GM18858 (cell line): ENCODE data around the gene MTA1.

ENCODE experiments used
- ATAC-seq: cut with Tn5 transposase; IDR thresholded peaks from one replicate; pipeline ENCODE4 v1.9.1; 2021; ENCODE audit not compliant: unreplicated experiment

MTA1 gene

DNA sequence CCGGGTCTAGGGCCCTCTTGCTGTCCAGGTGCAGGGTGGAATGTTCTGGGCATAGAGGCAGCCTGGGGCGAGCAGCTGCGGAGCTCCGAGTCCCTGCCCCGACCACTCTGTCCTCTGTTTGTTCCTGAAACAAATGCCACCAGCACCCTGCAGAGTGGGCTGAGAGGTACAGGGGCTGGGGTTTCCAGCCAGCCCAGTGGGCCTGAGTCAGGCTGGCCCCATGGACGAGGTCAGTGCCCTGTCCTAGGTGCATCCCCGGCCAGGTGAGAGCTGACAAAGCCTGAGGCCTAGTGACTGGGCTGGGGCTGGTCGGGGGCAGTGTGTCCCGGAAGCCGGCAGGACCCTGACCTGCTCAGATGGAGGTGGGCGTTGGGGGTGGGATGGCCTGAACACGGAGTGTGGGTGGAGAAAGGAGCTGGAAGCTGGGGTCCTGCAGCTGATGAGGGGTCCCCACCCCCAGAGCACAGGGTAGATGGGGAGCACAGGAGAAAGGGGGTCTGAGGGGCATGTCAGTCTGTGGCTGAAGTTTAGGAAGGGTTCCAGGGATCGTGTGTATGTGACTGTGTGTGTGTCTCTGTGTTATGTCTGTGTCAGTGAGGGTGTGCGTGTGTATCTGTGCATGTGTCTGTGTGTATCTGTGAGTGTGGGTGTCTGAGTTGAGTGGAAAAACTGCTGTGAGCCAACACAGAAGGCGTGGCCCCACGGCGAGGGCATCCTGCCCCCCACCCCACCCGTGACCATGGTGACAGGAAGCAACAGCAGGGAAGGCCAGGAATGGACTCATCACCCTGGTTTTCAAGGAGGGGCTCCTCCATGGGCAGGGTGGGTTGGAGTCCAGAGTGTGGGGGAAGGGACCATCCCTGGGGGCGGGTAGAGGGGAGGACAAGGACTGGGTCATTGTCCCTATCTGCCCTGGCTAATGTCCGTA lies 64.7 kb downstream of the MTA1 start:
- ATAC-seq: no peak

DNA sequence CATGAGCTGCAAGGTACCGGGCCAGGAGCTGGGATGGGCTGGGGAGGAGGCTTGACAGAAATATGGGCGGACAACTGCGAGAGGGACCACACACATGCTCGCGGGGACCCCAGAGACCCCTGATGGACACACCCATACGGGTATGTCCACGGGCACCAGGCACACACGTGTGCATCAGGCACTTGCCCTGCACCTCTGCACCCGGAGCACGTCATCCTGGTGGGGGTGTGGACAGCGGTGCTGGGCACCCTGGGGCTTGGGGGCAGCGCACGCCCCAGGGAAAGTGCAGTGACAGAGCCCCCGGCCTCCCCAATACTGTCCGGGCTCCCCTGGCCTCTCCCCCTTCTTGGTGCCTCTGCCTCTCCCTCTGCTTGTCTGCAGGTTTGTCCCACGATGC lies 65.4 kb downstream of the MTA1 start:
- ATAC-seq: no peak

DNA sequence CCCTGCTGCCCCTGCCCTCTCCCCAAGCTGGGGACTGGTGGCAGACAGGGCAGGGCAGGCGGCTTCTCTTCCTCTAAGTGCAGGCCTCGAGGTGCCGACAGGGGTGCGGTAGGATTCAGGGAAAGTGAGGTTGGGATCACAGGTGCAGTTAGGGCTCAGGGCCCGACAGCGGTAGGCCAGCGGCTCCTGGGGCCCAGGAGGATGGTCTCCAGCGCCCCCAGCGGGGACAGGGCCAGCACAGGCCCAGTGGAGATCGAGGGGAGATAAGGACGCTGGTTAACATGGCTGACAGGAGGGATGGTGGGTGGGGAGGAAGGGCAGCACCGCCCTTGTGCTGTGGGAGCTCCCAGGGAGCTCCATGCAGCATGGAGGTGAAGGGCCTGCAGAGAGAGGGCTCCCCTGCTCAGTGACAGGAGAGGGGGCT lies 66.1 kb downstream of the MTA1 start:
- ATAC-seq: no peak

DNA sequence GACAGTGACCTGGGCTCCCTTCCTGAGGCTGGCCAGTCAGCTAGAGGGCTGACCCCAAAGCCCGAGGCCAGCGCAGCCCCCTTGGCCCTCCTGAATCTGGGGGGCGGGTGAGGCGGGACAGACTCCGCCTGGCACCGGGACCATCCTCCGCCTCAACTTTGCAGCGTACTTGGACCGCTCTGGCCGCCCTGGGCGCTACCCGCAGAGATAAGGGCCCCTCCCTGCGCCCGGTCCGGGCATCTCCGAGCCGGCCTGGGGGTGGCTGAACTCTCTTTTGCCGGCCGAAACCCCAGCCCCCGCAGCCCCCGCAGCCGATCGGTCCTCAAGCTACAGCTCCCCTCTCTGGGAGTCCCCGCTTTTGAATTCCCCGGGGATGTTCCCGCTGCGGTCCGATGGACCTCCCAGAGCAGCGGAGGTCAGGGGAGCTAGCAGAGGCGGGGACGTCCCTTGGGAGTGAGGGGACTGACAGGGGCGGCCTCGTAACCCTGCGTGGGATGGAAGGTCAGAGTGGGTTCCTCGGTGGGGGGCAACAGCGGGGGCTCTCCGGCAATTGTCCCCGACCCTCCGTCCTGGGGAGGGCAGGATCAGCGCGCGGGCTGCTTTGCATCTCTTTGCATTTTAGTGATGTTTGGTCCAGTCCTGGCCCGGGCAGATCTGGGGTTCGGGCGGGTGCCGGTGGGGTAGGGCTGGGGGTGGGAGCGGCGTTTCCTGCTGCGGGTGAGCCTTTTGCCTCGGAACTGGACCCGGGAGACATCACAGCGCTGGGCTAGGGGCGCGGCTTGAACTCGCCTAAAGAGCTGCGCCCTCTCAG lies 66.7 kb downstream of the MTA1 start, which contains the start of gene CRIP1:
CRIP1 (plus strand) TSS at position 724 of the 811 bp plus-strand sequence. CDS start 374 bp downstream, outside the sequence.
- no peak for ATAC-seq

DNA sequence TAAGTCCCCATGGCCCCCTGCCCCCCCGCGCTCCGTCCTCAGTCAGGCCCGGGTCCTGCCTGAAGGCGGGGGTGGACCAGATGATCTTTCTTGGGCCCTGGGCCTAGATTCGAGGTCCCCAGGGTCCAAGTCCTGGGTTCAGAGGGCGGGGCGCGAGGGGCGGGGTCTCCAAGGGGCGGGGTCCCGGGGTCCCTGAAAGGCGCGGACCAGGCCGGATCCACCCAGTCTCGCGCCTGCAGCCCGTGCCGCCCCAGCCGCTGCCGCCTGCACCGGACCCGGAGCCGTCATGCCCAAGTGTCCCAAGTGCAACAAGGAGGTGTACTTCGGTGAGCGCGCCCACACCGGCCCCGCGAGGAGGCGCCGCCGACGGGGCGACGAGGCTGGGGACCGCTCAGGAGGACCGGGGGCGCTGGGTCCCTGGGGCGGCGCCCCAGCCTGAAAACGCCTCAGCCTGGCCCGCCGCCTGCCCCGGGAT lies 67.4 kb downstream of the MTA1 start:
- no peak for ATAC-seq

DNA sequence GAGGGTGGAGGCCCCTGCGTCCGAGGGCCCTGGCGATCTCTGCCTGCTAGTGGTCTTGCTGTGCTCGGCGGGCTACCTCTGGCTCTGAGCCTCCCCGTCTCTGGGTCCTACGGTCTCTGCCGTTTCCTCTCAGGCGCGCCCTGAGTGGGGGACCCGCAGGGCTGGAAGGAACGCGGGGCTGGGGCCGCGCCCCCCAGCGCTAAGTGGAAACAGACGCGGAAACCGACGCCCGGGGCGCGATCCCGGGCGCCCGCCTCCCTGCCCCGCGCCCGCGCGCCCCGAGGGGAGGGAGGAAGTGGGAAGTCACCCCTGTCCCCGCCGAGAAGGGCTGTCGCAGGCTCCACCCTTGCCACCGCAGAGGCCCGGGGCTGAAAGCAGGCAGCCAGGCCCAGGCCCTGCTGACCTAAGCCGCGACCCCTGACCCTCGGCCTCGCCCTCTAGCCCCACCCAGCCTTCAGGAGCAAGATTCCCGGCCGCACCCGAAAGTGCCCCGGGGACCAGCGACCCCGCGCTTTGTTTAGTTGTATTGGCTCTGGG lies 67.9 kb downstream of the MTA1 start:
- ATAC-seq: no peak

DNA sequence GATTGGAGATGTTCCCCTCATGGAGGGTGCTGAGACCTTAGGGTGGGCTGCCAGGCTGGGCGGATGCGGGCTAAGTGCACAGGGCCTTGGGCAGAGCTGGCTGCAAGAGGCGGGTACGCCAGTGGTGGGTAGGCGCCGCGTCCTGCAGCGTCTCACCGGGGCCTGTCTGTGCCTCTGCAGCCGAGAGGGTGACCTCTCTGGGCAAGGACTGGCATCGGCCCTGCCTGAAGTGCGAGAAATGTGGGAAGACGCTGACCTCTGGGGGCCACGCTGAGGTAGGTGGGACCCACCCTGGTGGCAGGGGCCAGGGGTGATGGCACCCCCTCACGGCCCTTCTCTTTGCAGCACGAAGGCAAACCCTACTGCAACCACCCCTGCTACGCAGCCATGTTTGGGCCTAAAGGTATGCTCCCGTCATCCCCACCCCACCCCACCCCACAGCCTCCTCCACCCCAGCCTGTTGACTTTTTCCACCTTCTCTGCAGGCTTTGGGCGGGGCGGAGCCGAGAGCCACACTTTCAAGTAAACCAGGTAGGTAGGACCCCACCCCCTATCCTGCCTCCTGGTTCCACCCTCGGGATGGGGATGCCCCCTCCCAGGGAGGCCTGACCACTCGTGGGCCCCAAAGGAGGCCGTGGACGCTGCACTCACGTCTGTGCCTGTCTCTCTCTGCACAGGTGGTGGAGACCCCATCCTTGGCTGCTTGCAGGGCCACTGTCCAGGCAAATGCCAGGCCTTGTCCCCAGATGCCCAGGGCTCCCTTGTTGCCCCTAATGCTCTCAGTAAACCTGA lies 68.6 kb downstream of the MTA1 start:
- ATAC-seq: no peak

DNA sequence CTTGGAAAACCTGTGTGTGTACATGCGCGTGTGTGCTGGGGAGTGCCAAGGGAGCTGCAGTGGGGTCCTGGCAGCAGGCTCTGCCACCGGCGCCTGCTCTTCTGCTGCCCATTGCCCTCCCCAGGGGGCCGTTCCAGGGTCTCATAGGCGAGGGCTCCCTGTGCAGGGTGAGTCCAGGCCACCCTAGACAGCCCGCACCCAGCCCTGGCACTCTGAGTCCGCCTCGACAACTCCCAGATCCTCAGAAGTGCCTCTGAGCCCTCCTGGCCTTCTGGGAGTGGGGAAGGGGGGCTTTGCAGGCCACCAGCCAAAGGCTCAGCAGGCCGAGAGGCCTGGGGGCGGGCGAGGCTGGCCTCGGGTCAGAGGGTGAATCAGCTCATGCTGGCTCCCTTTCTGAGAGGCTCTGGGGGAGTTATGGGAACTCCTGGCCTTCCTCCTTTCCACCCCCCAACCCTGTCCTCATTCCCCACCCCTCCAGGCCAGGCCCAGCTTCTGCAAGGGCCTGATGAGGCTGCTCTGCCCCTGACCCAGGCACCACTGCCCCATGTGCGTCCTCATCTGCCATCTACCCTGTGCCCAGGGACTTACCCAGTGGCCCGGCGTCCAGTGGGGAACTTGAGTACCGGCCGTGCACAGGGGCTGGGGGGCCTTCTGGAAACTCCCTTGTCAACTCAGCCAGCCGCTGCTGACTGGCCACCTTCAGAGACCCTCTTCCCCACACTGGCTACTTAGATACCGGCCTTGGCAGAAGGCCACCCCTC lies 69.3 kb downstream of the MTA1 start:
- ATAC-seq: no peak

DNA sequence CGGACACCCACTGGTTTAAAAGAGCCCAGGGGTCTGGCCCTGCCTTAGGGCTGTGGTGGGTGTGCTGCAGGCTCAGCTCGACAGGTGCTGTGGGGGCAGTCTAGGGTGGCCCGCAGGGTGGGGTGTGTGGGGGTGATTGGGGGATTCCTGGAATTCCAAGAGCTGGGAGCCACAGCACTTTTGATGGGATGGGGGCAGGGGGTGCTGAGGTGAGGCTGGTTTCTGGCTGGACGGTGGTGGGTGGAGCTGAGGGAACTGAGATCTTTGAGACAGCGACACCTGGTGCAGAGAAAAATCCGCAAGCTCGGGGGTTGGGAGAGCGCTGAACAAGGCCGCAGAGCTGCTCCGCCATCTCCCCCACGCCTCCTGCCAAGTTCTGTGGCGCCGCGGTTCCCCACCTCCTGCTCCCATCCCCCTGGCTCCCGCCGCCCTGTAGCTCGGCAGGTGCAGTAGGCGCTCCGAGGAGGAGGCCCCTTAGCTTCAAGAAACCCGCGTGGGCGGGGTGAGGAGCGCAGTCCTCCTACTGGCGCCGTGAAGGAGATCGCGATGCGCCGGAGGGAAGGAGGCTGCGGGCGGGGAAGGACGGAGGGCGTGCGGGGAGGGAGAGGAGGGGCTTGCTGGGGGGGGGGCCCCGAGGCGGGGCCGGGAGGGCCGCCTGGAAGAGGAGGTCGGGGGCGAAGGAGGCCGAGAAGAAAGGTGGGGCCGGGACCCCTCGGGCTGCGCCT lies 70.1 kb downstream of the MTA1 start:
- ATAC-seq: no peak

DNA sequence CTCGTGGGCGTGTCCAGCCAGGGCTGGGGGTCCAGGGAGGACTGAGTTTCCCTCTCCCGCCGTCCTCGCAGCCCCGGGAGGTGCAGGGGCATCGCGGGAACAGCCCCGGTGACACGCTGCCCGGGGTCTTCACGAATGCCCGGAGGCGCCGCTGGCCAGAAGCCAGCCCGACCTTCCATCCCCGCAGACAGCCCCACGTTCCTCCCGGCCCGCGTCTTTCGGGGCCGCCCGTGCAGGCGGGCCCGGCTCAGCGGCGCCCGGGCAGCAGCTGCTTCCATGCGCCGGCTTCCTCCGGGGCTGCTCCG lies 70.6 kb downstream of the MTA1 start:
- ATAC-seq: peak; percentile 3

DNA sequence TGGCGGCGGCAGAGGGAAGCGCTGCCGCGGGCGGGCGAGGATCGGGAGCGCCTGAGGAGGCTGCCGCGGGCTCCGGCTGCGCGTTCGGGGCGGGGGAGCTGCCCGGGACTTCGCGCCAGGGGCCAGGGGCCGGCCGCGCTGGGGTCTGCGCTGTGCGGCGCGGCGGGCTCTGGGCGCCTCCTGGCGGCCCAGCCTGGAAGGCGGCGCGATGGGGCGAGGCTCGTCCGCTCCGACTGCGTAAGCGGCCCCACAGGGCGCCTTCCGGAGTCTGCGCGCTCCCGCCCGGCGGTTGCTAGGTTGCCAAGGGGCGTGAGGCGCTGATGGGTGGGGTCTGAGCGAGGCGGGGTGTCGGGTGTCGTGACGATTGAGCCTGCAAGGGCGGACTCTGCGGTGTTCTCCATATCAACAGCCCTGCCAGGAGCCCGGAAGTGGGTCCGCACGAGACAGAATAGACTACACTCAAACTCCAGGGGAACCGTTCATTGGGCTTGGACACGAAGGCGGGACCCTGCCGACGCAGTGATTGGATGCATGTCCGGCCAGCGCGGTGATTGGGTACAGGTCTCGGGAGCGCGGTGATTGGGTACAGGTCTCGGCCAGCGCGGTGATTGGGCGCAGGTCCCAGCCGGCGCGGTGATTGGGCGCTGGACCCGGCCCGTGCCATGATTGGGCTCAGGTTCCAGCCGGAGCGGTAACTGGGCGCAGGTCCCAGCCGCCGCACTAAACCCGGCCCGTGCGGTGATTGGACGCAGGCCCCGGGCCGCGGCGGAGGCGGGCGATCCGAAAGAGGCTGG lies 71.1 kb downstream of the MTA1 start, which contains the start of gene TEDC1:
TEDC1 (plus strand) TSS at position 675 of the 794 bp plus-strand sequence. CDS start 130 bp downstream, outside the sequence.
- ATAC-seq: peak; percentile 59

DNA sequence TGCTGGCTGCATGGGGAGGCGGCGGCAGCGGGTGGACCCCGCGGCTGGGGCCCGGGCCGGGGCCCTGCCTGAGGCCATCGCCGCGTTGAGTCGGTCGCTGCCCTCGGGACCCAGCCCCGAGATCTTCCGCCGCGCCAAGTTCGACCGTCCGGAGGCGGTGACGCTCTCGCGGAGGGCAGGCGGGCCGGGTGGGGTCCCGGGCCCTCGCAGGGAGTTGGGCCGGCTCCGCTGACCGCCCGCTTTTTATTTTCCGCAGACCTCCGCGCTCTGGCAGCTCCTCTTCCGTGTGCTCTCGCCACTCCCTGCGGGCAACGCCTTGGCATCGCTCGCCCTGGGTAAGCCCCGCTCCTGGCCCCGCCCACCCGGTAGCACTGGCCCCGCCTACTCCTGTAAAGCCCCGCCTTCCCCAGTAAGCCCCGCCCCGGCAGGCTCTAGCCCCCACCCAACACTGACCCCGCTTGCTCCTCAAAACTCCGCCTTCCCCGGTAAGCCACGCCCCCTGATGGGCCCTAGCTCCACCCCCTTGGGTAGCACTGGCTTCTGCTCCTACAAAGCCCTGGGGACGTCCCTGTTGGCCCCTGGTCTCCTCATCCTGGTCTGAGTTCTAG lies 71.8 kb downstream of the MTA1 start:
- no peak for ATAC-seq

DNA sequence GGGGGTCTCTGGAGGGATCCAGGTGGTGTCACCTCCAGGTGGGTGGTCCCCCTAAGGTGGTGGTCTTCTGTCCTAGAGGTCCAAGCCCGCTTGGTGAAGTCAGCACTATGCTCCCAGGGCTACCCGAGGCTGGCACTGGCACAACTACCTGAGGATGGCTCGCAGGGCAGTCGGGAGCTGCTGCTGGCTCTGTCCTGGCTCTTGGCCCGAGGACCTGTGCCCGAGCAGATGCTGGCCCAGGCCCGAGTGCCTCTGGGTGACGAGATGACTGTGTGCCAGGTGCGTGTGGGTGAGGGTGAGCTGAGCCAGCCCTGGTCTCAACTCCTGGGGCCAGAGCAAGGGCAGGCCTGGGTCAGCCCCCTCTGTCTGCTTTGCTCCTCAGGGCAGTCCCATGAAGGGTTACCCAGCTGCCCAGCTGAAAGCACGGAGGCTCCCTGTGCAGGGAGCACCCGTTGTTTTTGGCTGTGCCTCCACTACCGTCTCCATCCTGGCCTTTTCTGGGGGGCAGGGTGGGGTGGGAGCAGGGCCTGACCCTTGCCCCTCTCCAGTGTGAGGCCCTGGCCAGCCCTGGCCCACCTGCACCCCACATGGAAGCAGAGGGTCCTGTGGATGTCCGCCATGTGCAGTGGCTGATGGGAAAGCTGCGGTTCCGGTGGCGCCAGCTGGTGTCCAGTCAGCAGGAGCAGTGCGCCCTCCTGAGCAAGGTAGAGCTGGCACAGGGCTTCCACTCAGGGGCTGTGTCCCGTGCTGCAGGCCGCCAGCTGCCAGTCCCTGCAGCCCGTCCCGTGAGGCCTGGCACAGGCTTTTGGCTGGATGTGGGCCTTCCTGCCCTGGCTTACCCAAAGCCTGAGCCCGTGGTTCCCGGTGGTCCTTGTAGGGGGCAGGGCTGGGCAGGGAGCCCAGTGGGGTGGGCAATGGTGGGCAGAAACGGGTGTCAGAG lies 72.7 kb downstream of the MTA1 start:
- no peak for ATAC-seq

DNA sequence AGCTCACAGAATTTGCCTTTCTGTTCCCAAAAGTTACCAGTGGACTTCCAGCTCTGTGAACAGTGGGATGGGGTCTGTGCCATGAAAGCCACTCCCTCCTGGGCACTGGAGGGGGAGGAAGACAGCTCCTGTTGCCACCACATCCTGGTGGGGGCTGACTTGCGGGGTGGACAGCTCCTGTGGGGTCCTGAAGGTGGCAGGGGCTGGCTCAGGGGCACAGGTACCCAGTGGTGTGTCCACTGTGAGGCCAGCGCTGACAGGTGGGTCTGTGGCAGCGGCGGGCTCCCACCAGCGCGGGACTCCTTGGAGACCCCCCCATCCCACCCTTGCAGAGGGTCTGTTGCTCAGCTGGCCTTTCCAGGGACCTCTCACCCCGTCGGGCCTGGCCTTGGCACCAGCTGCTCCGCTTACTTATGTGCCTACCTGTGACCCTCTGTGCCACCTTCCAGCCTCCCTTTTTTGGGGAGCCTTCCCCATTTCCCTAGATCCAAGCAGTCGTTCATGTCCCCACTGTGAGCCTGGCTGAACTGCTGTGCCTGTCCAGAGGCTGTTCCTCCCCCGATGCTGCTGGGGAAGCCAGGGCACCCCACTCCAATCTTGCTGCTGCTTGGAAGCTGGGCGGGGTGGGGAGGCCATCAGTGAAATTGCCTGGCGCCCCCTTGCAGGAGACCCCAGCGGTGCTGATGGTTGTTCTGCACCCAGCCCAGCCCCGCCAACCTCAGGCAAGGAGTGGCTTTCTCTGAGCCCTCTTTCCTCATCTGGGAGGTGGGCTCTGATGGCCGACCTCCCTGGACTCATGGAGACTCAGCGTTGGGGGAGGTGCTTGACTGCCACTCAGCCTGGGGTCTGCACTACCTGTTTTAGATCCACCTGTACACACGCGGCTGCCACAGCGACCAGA lies 73.6 kb downstream of the MTA1 start:
- ATAC-seq: no peak

DNA sequence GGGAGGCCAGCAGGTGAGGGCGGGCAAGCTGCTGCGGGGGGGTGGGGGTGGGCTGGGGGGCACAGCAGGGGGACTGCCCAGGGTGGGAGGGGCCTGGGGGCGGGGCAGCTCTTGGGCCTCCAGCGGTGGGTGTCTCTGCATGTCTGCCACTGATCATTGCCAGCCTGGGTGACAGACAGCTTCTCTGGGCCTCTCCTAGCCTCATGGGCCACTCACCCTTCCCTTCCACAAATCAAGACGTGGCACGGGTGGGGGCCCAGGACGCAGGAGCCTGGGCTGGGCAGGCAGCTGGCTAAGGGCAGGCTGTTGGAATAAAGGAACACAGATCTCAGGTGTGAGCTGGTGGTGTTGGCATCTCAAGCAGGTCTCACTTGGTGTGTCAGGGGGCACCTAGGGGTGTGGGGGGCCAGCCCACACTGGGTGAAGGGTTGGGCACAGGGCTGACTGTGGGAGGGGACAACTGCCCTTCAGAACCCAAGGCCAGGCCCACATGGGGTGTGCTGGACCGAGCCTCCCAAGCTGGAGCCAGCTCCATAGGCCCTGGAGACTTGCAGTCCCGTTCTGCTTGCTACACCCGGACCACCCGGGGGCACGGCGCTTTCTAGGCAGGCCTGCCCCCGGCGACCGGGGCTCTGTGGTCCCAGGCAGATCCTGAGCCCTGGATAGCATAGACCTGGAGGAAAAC lies 74.4 kb downstream of the MTA1 start:
- no peak for ATAC-seq

DNA sequence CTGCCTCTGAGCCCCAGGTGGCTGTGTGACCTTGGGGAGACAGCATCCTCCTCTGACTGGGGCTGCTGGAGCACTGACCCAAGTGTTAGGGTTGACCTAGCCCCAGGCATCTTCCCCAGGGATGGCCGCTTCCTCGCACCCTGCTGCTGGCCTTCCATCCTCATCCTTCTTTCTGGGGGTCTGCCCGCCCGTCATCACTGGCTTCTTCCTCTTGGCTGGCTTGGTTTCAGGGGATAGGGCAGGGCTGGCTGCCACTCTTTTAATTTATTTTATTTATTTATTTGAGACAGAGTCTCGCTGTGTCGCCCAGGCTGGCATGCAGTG lies 74.9 kb downstream of the MTA1 start:
- ATAC-seq: no peak
